ENCODE data around the gene PLD6.

Gene PLD6

GRCh38 chr17:17204635-17205231, 1.4 kb downstream of the PLD6 start:
- no peak for ATAC-seq

GRCh38 chr17:17204041-17204591, 2.0 kb downstream of the PLD6 start:
- TF ChIP-seq ZNF70 (CRISPR knock-in tag; IDR thresholded peaks at IDR 0.05) (no peak), ZFP3 (CRISPR knock-in tag; IDR thresholded peaks at IDR 0.05) (no peak), CREB5 (CRISPR knock-in tag; IDR thresholded peaks at IDR 0.05; ENCODE audit: low read depth) (no peak), SNAI2 (CRISPR knock-in tag; IDR thresholded peaks at IDR 0.05) (no peak), TOX (CRISPR knock-in tag; IDR thresholded peaks at IDR 0.05; ENCODE audit: borderline replicate concordance) (no peak), TCF4 (CRISPR knock-in tag; IDR thresholded peaks at IDR 0.05; ENCODE audit: borderline replicate concordance) (no peak), ISL1 (CRISPR knock-in tag; IDR thresholded peaks at IDR 0.05) (no peak), ARNTL (CRISPR knock-in tag; IDR thresholded peaks at IDR 0.05; ENCODE audit: borderline replicate concordance, low read depth) (no peak), ZFP30 (CRISPR knock-in tag; IDR thresholded peaks at IDR 0.05) (no peak), ZNF8 (CRISPR knock-in tag; IDR thresholded peaks at IDR 0.05) (no peak), PATZ1 (CRISPR knock-in tag; IDR thresholded peaks at IDR 0.05; ENCODE audit: borderline replicate concordance) (no peak), OSR1 (CRISPR knock-in tag; IDR thresholded peaks at IDR 0.05) (no peak), RARB (CRISPR knock-in tag; IDR thresholded peaks at IDR 0.05) (no peak), POU6F1 (CRISPR knock-in tag; IDR thresholded peaks at IDR 0.05; ENCODE audit: borderline replicate concordance, low read depth) (no peak), ZC3H10 (CRISPR knock-in tag; IDR thresholded peaks at IDR 0.05) (no peak)
- TF ChIP-seq, protein P1, sequence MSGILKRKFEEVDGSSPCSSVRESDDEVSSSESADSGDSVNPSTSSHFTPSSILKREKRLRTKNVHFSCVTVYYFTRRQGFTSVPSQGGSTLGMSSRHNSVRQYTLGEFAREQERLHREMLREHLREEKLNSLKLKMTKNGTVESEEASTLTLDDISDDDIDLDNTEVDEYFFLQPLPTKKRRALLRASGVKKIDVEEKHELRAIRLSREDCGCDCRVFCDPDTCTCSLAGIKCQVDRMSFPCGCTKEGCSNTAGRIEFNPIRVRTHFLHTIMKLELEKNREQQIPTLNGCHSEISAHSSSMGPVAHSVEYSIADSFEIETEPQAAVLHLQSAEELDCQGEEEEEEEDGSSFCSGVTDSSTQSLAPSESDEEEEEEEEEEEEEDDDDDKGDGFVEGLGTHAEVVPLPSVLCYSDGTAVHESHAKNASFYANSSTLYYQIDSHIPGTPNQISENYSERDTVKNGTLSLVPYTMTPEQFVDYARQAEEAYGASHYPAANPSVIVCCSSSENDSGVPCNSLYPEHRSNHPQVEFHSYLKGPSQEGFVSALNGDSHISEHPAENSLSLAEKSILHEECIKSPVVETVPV (CRISPR knock-in tag; IDR thresholded peaks at IDR 0.05): no peak
- no peak for ATAC-seq

More at GRCh38 chr17:17204635-17205231, 1.4 kb downstream of the PLD6 start:
- TF ChIP-seq, protein P1 (CRISPR knock-in tag; IDR thresholded peaks at IDR 0.05): no peak
- no peak for TF ChIP-seq CSDC2 (CRISPR knock-in tag; IDR thresholded peaks at IDR 0.05)
- TF ChIP-seq, protein P2, sequence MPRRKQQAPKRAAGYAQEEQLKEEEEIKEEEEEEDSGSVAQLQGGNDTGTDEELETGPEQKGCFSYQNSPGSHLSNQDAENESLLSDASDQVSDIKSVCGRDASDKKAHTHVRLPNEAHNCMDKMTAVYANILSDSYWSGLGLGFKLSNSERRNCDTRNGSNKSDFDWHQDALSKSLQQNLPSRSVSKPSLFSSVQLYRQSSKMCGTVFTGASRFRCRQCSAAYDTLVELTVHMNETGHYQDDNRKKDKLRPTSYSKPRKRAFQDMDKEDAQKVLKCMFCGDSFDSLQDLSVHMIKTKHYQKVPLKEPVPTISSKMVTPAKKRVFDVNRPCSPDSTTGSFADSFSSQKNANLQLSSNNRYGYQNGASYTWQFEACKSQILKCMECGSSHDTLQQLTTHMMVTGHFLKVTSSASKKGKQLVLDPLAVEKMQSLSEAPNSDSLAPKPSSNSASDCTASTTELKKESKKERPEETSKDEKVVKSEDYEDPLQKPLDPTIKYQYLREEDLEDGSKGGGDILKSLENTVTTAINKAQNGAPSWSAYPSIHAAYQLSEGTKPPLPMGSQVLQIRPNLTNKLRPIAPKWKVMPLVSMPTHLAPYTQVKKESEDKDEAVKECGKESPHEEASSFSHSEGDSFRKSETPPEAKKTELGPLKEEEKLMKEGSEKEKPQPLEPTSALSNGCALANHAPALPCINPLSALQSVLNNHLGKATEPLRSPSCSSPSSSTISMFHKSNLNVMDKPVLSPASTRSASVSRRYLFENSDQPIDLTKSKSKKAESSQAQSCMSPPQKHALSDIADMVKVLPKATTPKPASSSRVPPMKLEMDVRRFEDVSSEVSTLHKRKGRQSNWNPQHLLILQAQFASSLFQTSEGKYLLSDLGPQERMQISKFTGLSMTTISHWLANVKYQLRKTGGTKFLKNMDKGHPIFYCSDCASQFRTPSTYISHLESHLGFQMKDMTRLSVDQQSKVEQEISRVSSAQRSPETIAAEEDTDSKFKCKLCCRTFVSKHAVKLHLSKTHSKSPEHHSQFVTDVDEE (CRISPR knock-in tag; IDR thresholded peaks at IDR 0.05): no peak
- TF ChIP-seq TOX (CRISPR knock-in tag; IDR thresholded peaks at IDR 0.05; ENCODE audit: borderline replicate concordance): no peak
- TF ChIP-seq ESRRG (CRISPR knock-in tag; IDR thresholded peaks at IDR 0.05): no peak
- no peak for TF ChIP-seq ZFP30 (CRISPR knock-in tag; IDR thresholded peaks at IDR 0.05)
- TF ChIP-seq ZNF565 (CRISPR knock-in tag; conservative IDR thresholded peaks at IDR 0.05; ENCODE audit: low read depth): no peak
- TF ChIP-seq ZNF70 (CRISPR knock-in tag; IDR thresholded peaks at IDR 0.05): no peak
- TF ChIP-seq SNAI2 (CRISPR knock-in tag; IDR thresholded peaks at IDR 0.05): no peak
- TF ChIP-seq BACH2 (CRISPR knock-in tag; IDR thresholded peaks at IDR 0.05; ENCODE audit: borderline replicate concordance): no peak

Data from SK-N-SH treated with all-trans-retinoic acid at 6 μM for 48 hours (cell line).